Stomach (tissue), 4 donors: ENCODE measurements around the gene TXNDC2.

Experiments
- CTCF ChIP-seq, 7 experiments: fragments of 450-650 bp in 4 of 7; fragments of 200-600 bp in 3 of 7; sonication (generic) in 3 of 7; IDR thresholded peaks; one replicate each; pipeline ENCODE4 v1.5.1; 2016 to 2019; ENCODE audit warnings: antibody characterized with exemption in 7 of 7, control low read depth in 2 of 7, mild to moderate bottlenecking in 1 of 7
- POLR2AphosphoS5 ChIP-seq, 3 donors: sonication (generic); formaldehyde crosslinking; IDR thresholded peaks; one replicate each; pipeline ENCODE4 v1.6.1; 2016; ENCODE audit warnings: antibody characterized with exemption in 3 of 3

GRCh38 chr18:9860682-9861081 lies 25.1 kb upstream of the TXNDC2 start:
- no peak for TF ChIP-seq CTCF (IDR thresholded peaks at IDR 0.05)
- TF ChIP-seq POLR2AphosphoS5 (IDR thresholded peaks at IDR 0.05), result no peak
